GM18499 (cell line): Measurements from ENCODE around the gene MTHFS.

Experiments
- ATAC-seq: cut with Tn5 transposase; IDR thresholded peaks from one replicate; pipeline ENCODE4 v1.9.1; 2021; ENCODE audit warnings: moderate number of reproducible peaks; ENCODE audit not compliant: insufficient read depth, unreplicated experiment

The MTHFS gene

DNA sequence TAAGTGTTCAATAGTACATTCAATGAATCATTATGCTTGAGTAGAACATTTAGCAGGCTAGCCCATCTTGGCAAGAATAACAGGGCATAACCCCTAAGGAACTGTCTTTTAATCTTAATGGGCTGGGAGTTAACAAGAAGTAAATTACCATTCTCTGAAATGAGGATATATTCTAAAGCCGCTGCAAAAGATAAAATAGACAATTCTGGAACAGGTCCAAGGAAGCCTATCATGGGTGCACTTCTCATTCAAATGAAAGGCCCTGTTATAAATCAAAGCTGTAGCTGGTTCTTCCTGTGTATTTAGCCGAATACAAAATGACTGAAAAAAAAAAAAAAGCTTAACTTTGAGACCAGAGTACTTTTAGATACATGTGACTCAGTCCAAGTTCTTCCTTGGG, 15.6 kb downstream of the MTHFS start:
- ATAC-seq: no peak

DNA sequence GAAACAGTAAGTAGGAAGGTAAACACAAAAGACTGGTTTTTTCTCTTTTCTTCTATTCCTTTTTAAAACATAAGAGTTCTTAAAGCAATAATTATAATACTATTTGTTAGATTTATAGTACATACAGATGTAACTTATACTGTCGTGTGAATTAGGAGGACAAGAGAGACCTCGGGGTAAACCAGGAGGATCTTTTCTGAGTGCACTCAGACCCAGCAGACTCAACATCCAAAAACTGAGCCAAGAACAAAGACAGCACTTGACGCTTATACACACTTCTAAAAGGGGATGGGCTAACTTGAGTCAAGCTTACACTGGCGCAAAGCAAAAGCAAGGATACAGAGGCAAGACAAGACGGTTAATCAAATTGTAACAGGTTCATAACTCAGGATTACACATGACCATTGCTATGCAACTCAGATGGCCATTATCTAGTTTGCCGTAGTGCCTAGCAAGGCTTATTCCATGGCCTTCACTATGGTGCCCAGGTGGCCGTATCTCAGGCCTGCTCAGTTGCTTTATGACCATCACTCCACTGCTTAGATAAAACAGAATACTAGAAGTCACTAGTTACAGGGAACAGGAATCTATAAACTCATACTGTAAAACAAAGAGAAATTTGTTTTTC, 18.6 kb downstream of the MTHFS start:
- no peak for ATAC-seq

GRCh38 chr15:79875213-79875612, 21.6 kb downstream of the MTHFS start:
- ATAC-seq: no peak

DNA sequence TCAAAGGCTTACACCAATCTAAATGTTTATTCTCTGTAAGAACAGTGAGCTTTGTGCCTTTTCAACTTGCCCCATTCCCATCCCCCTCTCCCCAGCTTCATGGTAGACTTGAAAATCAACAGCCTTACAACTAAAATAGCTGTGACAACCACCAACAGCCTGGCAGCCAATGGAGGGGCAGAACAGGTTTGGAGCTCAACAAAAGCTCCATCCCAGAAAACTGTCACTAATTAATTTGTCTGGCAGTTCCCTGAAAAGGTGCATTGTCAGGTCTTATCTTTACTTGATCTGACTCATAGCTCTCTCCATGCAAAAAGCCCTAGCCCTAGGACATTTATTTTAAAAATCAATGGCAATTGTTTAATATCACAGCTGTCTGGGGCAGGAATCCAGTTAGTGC, 22.6 kb downstream of the MTHFS start:
- ATAC-seq: no peak

DNA sequence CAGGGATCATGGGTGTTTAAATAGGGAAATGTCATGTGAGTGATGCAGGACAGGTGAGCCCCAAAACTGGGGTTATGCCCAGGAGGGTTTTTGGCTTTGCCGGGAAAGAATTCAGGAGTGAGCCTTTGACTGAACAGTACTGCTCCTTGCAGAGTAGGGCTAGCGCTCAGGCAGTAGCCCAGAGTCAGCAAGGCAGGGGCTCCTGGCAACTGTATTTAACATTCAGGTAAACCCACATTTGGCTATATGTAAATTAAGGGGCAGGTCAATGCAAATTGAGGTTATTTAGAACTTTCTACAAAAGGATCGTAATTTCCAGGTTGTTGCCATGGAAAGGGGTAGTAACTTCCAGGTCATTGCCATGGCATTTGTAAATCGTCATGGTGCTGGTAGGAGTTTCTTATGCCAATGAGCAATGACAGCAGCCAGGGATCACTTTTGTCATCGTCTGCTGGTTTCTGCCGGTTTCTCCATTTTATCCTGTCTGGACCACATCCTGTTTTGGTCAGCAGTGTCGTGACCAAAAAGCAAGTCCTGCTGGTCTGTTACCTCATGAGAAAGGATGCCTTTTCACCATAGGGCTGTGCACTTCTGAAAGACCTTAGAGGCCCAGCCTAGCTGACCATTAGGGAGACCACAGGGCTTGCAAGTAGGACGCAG, 24.3 kb downstream of the MTHFS start:
- ATAC-seq: no peak

- ATAC-seq: no peak
These were observed 28.3 kb downstream of the MTHFS start for GRCh38 chr15:79868554-79868953.

GRCh38 chr15:79863886-79864285, 32.9 kb downstream of the MTHFS start:
- ATAC-seq: no peak

DNA sequence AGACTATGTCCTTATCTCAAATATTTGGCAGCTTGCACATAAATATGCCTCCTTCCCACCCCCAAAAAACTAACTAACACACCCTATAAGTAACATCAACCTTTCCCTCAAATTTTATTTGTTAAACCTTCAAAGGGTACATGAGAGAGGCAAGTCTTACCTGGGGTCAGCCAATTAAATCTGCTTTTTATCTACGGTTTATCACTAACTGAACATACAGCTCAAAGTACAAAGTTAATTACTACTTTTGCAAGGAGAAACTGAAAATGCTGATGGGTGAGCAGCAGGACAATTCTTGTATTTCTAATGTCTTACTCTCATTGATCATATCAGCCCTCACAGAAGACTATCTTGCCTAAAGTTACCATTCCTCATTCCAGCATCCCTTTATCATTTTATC, 34.6 kb downstream of the MTHFS start:
- no peak for ATAC-seq

- ATAC-seq: no peak
These were observed 36.2 kb downstream of the MTHFS start for GRCh38 chr15:79860661-79861060.

DNA sequence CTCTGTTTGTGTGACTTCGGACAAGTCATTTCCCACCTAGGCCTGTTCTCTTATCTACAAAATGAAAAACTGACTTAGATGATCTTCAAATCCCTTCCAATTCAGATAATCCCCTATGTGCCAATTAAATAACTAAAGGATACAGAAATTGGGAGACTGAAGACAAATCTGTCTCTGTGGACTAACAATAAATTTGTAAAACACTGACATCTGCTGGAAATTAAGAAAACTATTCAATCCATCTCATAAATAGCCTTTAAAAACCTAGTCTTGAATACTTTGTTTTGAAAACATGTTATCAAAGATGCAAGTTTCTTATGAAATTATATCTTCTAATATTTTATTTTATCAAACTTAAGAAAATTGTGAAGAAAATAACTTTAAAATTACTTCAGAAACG, 38.3 kb downstream of the MTHFS start:
- no peak for ATAC-seq

DNA sequence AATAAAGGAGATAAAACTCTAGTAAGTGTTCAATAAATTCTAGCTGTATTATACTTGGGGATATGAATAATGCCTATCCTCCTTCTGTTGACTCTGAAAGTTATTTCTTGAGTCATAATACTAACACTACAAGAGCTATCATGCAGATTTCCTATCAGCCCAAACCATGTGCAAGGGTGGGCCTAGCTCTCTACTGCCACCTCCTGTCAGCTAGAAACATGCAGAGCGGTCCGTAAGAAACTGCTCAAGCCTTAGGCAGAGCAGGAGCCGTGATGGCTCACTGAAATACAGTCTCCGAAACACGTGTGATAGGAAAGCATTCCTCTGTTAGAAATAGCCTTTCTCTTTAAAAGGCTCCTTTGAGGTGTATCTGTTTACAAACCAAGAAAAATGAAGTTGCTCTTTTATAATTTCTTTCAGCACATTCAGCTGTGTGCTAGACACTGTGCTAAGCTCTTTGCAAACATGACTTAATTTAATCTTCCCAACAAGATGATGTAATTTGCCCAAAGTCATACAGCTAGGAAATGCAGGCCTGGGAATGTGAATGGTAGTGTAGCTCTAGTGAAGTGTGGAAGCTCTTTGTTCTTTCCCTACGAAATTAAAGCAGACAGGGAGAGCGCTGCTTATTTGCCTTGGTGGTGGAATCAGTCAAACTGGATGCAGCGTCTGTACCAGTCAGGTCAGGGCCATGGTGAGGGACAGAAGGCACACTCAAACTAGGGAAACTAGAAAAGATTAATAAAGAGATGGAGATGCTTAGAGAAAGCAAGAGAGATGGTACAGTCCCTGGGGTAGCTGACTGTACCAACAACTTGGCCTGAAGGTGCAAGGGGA, 43.1 kb downstream of the MTHFS start:
- no peak for ATAC-seq

DNA sequence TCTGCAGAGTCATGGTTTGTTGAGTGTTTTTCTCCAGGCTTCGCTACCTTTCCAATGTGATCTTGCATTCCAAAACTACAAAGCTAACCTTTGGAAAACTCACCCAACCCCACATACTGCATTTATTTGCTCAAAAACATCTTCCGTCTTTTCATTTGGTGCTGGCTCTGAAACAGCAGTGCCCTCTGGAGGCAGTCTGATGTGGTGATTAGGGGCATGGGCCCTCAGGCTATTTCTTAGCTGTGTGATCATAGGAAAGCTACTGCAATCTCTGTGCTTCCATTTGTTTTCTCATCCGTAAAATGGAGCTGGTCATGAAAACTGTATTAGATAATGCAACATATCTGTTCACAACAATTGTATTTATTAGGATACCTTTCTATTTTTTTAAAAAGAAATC, 47.0 kb downstream of the MTHFS start:
- ATAC-seq: no peak

DNA sequence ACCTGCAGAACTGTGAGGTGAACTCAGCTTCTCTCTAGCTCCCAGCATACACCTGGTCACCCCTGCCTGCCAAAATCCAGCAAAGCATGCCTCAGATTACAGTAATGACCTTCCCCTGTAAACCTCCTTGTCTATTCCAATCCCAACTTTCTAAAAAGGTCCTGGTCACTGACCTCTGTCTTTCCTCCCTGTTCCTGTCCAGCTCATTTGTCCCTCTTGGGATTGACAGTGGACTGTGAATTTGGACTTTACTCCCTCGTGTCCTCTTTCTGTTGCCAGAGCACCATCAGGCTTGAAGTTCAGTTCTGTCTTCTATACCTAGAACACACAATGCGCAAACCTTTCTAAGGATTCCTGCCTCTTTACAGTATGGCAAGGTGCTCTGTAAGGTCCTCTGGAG, 50.3 kb downstream of the MTHFS start:
- no peak for ATAC-seq

DNA sequence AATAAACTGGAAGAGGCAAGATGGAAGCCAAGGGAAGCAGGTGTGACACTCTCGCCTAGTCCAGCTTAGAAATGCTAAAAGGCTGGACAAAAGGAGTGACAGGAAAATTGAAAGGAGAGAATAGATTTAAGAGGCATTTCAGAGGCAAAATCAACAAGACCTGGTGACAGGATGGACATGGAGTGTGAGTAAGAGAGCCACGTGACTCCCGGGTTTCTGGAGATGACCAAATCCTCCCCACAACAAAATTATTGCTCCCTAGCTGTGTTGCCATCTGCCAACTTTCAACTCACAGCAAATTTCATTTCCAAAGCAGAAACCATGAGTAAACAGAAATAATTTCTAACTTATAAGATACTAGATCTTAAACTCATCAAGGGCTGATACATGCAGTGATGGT, 52.6 kb downstream of the MTHFS start:
- no peak for ATAC-seq

DNA sequence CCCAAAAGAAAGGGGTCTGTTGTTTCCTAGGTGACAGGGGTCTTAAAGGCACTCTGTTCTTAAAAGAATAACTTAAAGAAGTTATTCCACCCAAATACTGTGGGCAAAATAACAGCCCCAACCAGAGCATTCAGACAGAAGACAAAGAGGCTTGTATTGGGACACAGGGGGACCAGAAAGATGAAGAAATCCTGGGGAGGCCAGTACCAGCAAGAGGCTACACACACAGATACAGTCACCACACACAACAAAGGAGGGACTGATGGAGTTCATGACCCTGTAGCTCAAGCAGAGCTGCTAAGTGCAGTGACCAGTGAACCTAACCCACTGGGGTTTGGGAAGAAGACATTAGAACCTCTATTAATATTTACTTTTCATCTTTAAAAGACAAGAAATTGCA, 59.0 kb downstream of the MTHFS start:
- ATAC-seq: no peak

- no peak for ATAC-seq
These were observed 62.3 kb downstream of the MTHFS start for GRCh38 chr15:79834495-79834894.

DNA sequence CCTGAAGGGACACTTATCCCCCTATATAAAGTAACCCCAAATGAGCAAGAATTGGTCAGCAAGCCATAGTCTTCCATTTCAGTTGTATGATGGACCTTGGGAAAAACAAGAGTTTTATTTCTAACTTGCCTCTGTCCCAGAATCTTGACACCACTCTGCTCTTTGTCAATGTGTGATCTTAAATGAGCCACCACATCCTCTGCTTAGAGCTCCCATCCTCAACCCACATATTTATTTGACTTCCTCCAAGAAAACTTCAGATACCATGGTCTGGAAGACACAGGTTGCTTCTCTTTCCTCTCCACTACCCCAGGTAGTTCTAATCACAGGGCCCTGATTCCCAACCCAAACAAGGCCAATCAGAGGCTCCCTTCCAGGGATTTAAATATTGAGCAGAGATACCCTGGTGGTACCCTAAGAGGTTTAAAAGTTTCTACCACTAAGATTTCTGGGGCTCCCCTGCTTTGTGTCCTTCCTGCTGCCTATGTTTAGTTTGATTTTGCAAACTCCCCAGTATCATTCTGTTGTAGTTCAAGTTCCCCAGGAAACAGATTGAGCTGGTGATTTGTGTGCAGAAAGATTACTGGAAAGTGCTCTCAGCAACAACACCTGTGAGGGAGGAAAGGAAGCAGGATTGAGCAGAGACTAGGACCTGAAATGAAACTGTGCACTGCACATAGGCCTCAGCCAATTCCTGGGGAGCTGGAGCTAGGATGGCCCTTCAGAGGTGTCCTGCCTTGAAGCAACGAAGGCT, 64.3 kb downstream of the MTHFS start:
- ATAC-seq: no peak

GRCh38 chr15:79831604-79832003, 65.2 kb downstream of the MTHFS start:
- no peak for ATAC-seq

- no peak for ATAC-seq
These were observed 66.9 kb downstream of the MTHFS start for GRCh38 chr15:79829950-79830349.

GRCh38 chr15:79828447-79828846, 68.4 kb downstream of the MTHFS start:
- no peak for ATAC-seq

GRCh38 chr15:79826800-79827199, 70.0 kb downstream of the MTHFS start:
- no peak for ATAC-seq
